Measurements from ENCODE around the gene FAM168A.

Gene FAM168A

GRCh38 chr11:73415854-73416615, 181.9 kb downstream of the FAM168A start:
- TF ChIP-seq CTCF (IDR thresholded peaks at IDR 0.05; ENCODE audit: insufficient read depth, low read depth, low read length, missing control alignments) = no peak
- no peak for DNase-seq (ENCODE audit: low read depth)
- no peak overlapping the region for H3K4me3 ChIP-seq (ENCODE audit: low read depth, low read length)

GRCh38 chr11:73414977-73415651, 182.8 kb downstream of the FAM168A start:
- no peak for TF ChIP-seq CTCF (IDR thresholded peaks at IDR 0.05; ENCODE audit: insufficient read depth, low read depth, low read length, missing control alignments)
- H3K4me3 ChIP-seq (ENCODE audit: low read depth, low read length) = no peak overlapping the region
- peak; percentile 28 for DNase-seq (ENCODE audit: low read depth)

- no peak for TF ChIP-seq CTCF (IDR thresholded peaks at IDR 0.05; ENCODE audit: insufficient read depth, low read depth, low read length, missing control alignments)
- DNase-seq (ENCODE audit: low read depth) = no peak
- no peak overlapping the region for H3K4me3 ChIP-seq (ENCODE audit: low read depth, low read length)
Measured at GRCh38 chr11:73413256-73413655, 184.7 kb downstream of the FAM168A start.

GRCh38 chr11:73412308-73412707, 185.6 kb downstream of the FAM168A start:
- no peak overlapping the region for H3K4me3 ChIP-seq (ENCODE audit: low read depth, low read length)
- no peak for DNase-seq (ENCODE audit: low read depth)
- no peak for TF ChIP-seq CTCF (IDR thresholded peaks at IDR 0.05; ENCODE audit: insufficient read depth, low read depth, low read length, missing control alignments)

GRCh38 chr11:73411031-73411430, 186.9 kb downstream of the FAM168A start:
- TF ChIP-seq CTCF (IDR thresholded peaks at IDR 0.05; ENCODE audit: insufficient read depth, low read depth, low read length, missing control alignments) = no peak
- no peak overlapping the region for H3K4me3 ChIP-seq (ENCODE audit: low read depth, low read length)

GRCh38 chr11:73410627-73411026, 187.3 kb downstream of the FAM168A start:
- H3K4me3 ChIP-seq (ENCODE audit: low read depth, low read length) = no peak overlapping the region
- DNase-seq (ENCODE audit: low read depth) = no peak
- TF ChIP-seq CTCF (IDR thresholded peaks at IDR 0.05; ENCODE audit: insufficient read depth, low read depth, low read length, missing control alignments) = no peak

More at GRCh38 chr11:73411031-73411430, 186.9 kb downstream of the FAM168A start:
- no peak for DNase-seq (ENCODE audit: low read depth)
